HCT116 (cell line): ENCODE results near the gene AGPAT3.

Experiments used
- EGR1 ChIP-seq: IDR thresholded peaks from 2 replicates; pipeline ENCODE4 v1.6.1; 2012; ENCODE audit warnings: low read depth
- POLR2A ChIP-seq: IDR thresholded peaks from 2 replicates; pipeline ENCODE4 v1.7.0; 2011; ENCODE audit warnings: borderline replicate concordance; ENCODE audit not compliant: insufficient read depth, insufficient read length; ENCODE audit errors: extremely low read depth
- TF ChIP-seq, protein P1 (sequence below): IDR thresholded peaks from 2 replicates; pipeline ENCODE4 v1.6.1; 2012
- TF ChIP-seq, protein P2 (sequence below): IDR thresholded peaks from 2 replicates; pipeline ENCODE4 v1.6.1; 2011; ENCODE audit warnings: mild to moderate bottlenecking, low read length, moderate library complexity; ENCODE audit not compliant: insufficient replicate concordance; ENCODE audit errors: extremely low read depth
- TF ChIP-seq, protein P3 (sequence below), 3 experiments: fragments of 200-600 bp in 1 of 3; sonication (generic) in 1 of 3; IDR thresholded peaks in 2 of 3; conservative IDR thresholded peaks in 1 of 3; 2 replicates each; pipeline ENCODE4 v1.5.1; 2012 to 2017; ENCODE audit warnings: low read depth in 2 of 3, low read length in 2 of 3, antibody characterized with exemption in 1 of 3, borderline replicate concordance in 1 of 3, control low read depth in 1 of 3, mild to moderate bottlenecking in 1 of 3, mixed read lengths in 1 of 3, mixed run types in 1 of 3, moderate library complexity in 1 of 3; ENCODE audit not compliant: insufficient read depth in 1 of 3

DNA sequence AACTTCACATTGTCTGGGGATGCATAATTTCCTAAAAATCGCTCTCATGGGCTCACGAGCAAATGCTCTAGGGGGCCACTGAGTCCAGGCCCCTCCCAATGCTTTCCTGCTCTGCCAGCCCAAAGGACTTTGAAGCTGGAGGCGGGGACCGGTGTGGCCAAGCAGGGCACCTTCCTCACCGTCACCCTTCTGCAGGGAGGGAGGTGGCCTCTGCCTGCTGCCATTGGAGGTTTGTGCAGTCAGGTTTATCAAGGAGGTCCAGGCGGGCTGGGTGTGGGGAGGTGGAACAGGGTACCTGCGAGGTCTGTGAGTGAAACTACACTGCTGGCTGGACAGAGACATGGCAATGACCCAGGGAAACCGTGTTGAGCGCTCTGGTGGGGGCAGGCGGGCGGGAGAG is 89.0 kb downstream of the AGPAT3 start:
- TF ChIP-seq, protein P1, sequence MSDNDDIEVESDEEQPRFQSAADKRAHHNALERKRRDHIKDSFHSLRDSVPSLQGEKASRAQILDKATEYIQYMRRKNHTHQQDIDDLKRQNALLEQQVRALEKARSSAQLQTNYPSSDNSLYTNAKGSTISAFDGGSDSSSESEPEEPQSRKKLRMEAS = no peak
- TF ChIP-seq EGR1 (no peak), POLR2A (no peak)
- TF ChIP-seq, protein P2, sequence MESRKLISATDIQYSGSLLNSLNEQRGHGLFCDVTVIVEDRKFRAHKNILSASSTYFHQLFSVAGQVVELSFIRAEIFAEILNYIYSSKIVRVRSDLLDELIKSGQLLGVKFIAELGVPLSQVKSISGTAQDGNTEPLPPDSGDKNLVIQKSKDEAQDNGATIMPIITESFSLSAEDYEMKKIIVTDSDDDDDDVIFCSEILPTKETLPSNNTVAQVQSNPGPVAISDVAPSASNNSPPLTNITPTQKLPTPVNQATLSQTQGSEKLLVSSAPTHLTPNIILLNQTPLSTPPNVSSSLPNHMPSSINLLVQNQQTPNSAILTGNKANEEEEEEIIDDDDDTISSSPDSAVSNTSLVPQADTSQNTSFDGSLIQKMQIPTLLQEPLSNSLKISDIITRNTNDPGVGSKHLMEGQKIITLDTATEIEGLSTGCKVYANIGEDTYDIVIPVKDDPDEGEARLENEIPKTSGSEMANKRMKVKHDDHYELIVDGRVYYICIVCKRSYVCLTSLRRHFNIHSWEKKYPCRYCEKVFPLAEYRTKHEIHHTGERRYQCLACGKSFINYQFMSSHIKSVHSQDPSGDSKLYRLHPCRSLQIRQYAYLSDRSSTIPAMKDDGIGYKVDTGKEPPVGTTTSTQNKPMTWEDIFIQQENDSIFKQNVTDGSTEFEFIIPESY = no peak
- TF ChIP-seq, protein P3, sequence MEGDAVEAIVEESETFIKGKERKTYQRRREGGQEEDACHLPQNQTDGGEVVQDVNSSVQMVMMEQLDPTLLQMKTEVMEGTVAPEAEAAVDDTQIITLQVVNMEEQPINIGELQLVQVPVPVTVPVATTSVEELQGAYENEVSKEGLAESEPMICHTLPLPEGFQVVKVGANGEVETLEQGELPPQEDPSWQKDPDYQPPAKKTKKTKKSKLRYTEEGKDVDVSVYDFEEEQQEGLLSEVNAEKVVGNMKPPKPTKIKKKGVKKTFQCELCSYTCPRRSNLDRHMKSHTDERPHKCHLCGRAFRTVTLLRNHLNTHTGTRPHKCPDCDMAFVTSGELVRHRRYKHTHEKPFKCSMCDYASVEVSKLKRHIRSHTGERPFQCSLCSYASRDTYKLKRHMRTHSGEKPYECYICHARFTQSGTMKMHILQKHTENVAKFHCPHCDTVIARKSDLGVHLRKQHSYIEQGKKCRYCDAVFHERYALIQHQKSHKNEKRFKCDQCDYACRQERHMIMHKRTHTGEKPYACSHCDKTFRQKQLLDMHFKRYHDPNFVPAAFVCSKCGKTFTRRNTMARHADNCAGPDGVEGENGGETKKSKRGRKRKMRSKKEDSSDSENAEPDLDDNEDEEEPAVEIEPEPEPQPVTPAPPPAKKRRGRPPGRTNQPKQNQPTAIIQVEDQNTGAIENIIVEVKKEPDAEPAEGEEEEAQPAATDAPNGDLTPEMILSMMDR (IDR thresholded peaks at IDR 0.05 in 2 of 3, conservative IDR thresholded peaks at IDR 0.05 in 1 of 3; ENCODE audit: borderline replicate concordance in 1 of 3, insufficient read depth in 1 of 3, low read depth in 2 of 3, low read length in 2 of 3) = no peak
